SK-N-SH (cell line): ENCODE data around the gene NADK. TPM values are rescaled to one million over a fixed set of nuclear protein-coding genes. Genes with fewer than 3 reads are reported as not detected.

Experiments
- CTCF ChIA-PET: fragments of 300-600, 350-600 bp; formaldehyde crosslinking; extraction: SDS; loops from one replicate; lab custom pipeline; 2021; lab: Yijun Ruan, JAX
- POLR2A ChIA-PET: fragments of 350-600 bp; sonication (Branson Sonifier 250); formaldehyde crosslinking; extraction: SDS; loops from one replicate; lab custom pipeline; 2020; ENCODE audit warnings: antibody characterized with exemption, inconsistent platforms; lab: Yijun Ruan, JAX
- DNase-seq: peaks from one replicate; pipeline ENCODE4 v3.0.0; 2012
- H2AFZ ChIP-seq: fragments of 200-600 bp; sonication (generic); 2 replicates; pipeline ENCODE4 v1.8.1; 2016; ENCODE audit warnings: antibody characterized with exemption, mild to moderate bottlenecking, low read depth
- H3F3A ChIP-seq: fragments of 200-600 bp; sonication (generic); replicated peaks from 2 replicates; pipeline ENCODE3; 2016; ENCODE audit warnings: antibody characterized with exemption, mild to moderate bottlenecking; ENCODE audit not compliant: insufficient read depth
- H3K27ac ChIP-seq, 2 experiments: fragments of 200-500 bp in 1 of 2; fragments of 200-600 bp in 1 of 2; sonication (Bioruptor generic) in 1 of 2; sonication (generic), shearing (Covaris generic) in 1 of 2; 2 replicates each; pipeline versions ENCODE4 v1.5.1 to v1.6.1; 2014 to 2016; ENCODE audit warnings: low read depth in 2 of 2, inconsistent platforms in 1 of 2, low read length in 1 of 2, mild to moderate bottlenecking in 1 of 2, mixed read lengths in 1 of 2
- H3K27me3 ChIP-seq: fragments of 200-600 bp; sonication (generic), shearing (Covaris generic); 2 replicates; pipeline ENCODE4 v1.6.1; 2016; ENCODE audit warnings: mixed run types; ENCODE audit not compliant: insufficient read depth
- H3K36me3 ChIP-seq, 2 experiments: fragments of 200-500 bp in 1 of 2; fragments of 200-600 bp in 1 of 2; sonication (Bioruptor generic) in 1 of 2; sonication (generic) in 1 of 2; replicated peaks in 1 of 2; 2 replicates each; pipeline versions ENCODE3 to v1.5.1; 2014 to 2016; ENCODE audit warnings: low read length in 1 of 2, mild to moderate bottlenecking in 1 of 2; ENCODE audit not compliant: insufficient read depth in 2 of 2, control insufficient read depth in 1 of 2
- H3K4me1 ChIP-seq, 2 experiments: fragments of 200-500 bp in 1 of 2; fragments of 200-600 bp in 1 of 2; sonication (Bioruptor generic) in 1 of 2; sonication (generic), shearing (Covaris generic) in 1 of 2; 2 replicates each; pipeline versions ENCODE4 v1.5.1 to v1.6.1; 2014 to 2016; ENCODE audit warnings: low read depth in 1 of 2, low read length in 1 of 2, mixed run types in 1 of 2; ENCODE audit not compliant: insufficient read depth in 2 of 2, control insufficient read depth in 1 of 2
- H3K4me2 ChIP-seq: fragments of 200-600 bp; sonication (generic), shearing (Covaris generic); 2 replicates; pipeline ENCODE4 v1.6.1; 2017; ENCODE audit warnings: mixed run types
- H3K4me3 ChIP-seq, 2 experiments: fragments of 200-500 bp in 1 of 2; fragments of 200-600 bp in 1 of 2; sonication (Bioruptor generic) in 1 of 2; sonication (generic), shearing (Covaris generic) in 1 of 2; 2 replicates each; pipeline versions ENCODE4 v1.5.1 to v1.8.1; 2014 to 2016; ENCODE audit warnings: low read depth in 2 of 2, inconsistent platforms in 1 of 2, low read length in 1 of 2, mild to moderate bottlenecking in 1 of 2, mixed read lengths in 1 of 2, moderate library complexity in 1 of 2
- H3K79me2 ChIP-seq: fragments of 200-600 bp; sonication (generic); 2 replicates; pipeline ENCODE4 v1.8.1; 2017; ENCODE audit warnings: mild to moderate bottlenecking; ENCODE audit not compliant: insufficient read depth
- H3K9ac ChIP-seq: fragments of 200-600 bp; sonication (generic); 2 replicates; pipeline ENCODE4 v1.6.1; 2017; ENCODE audit warnings: mixed run types
- H3K9me2 ChIP-seq: fragments of 200-600 bp; sonication (generic); 2 replicates; pipeline ENCODE4 v1.6.1; 2017; ENCODE audit warnings: mixed run types
- H3K9me3 ChIP-seq: fragments of 200-600 bp; sonication (generic); 2 replicates; pipeline ENCODE4 v1.6.1; 2017; ENCODE audit warnings: mixed run types, mild to moderate bottlenecking, moderate library complexity
- H4K20me1 ChIP-seq: fragments of 200-600 bp; sonication (generic); 2 replicates; pipeline ENCODE4 v1.6.1; 2017; ENCODE audit warnings: mild to moderate bottlenecking, mixed run types; ENCODE audit not compliant: insufficient read depth
- EZH2phosphoT487 ChIP-seq: fragments of 200-600 bp; sonication (generic); IDR thresholded peaks from 2 replicates; pipeline ENCODE4 v1.6.1; 2017; ENCODE audit warnings: low read depth, mixed run types, mild to moderate bottlenecking, antibody characterized with exemption, moderate library complexity, borderline replicate concordance
- FOSL2 ChIP-seq: IDR thresholded peaks from 2 replicates; pipeline ENCODE4 v1.4.0; 2012; ENCODE audit warnings: low read depth, mild to moderate bottlenecking, moderate library complexity, borderline replicate concordance
- FOXM1 ChIP-seq: IDR thresholded peaks from 2 replicates; pipeline ENCODE4 v1.4.0; 2012; ENCODE audit warnings: low read depth, mild to moderate bottlenecking
- GABPA ChIP-seq: IDR thresholded peaks from 2 replicates; pipeline ENCODE4 v1.4.0; 2012; ENCODE audit warnings: low read depth, mild to moderate bottlenecking
- MXI1 ChIP-seq: IDR thresholded peaks from 2 replicates; pipeline ENCODE4 v1.6.1; 2012; ENCODE audit warnings: mild to moderate bottlenecking, low read depth, low read length, improper control_type of control experiment
- NRF1 ChIP-seq: IDR thresholded peaks from 2 replicates; pipeline ENCODE4 v1.6.1; 2012; ENCODE audit warnings: low read depth, mild to moderate bottlenecking, low read length
- RFX5 ChIP-seq: IDR thresholded peaks from 2 replicates; pipeline ENCODE4 v1.6.1; 2012; ENCODE audit warnings: mild to moderate bottlenecking, improper control_type of control experiment, low read length
- SIN3A ChIP-seq: IDR thresholded peaks from 2 replicates; pipeline ENCODE4 v1.6.1; 2012; ENCODE audit warnings: low read depth, mild to moderate bottlenecking, low read length, moderate library complexity, borderline replicate concordance
- SMC3 ChIP-seq: IDR thresholded peaks from 2 replicates; pipeline ENCODE4 v1.6.1; 2012; ENCODE audit warnings: low read depth, low read length, improper control_type of control experiment
- TAF1 ChIP-seq: IDR thresholded peaks from 2 replicates; pipeline ENCODE4 v1.6.1; 2012; ENCODE audit warnings: low read depth, mild to moderate bottlenecking, low read length, moderate library complexity, borderline replicate concordance
- TCF12 ChIP-seq: IDR thresholded peaks from 2 replicates; pipeline ENCODE4 v1.4.0; 2012
- TEAD4 ChIP-seq: IDR thresholded peaks from 2 replicates; pipeline ENCODE4 v1.4.0; 2012; ENCODE audit warnings: mild to moderate bottlenecking, borderline replicate concordance; ENCODE audit not compliant: insufficient read depth
- WGBS: methylation state at CpG from one replicate; pipeline ENCODE4 v1.1.6; 2017; ENCODE audit warnings: low lambda C conversion rate; 5-methylcytosine and 5-hydroxymethylcytosine counted together
- polyA plus RNA-seq, 3 experiments: library from polyadenylated mRNA; depleted of rRNA; stranded (reverse); fragments of >200 nt; gene quantifications; 2 replicates each; pipeline ENCODE4 v1.2.3, GENCODE V29; 2012
- TF ChIP-seq, protein P1 (sequence below): IDR thresholded peaks from 2 replicates; pipeline ENCODE4 v1.4.0; 2012; ENCODE audit warnings: low read depth
- TF ChIP-seq, protein P2 (sequence below): fragments of 150-350 bp; IDR thresholded peaks from 2 replicates; pipeline ENCODE4 v1.6.1; 2016; ENCODE audit warnings: mild to moderate bottlenecking, low read depth, low read length
- TF ChIP-seq, protein P3 (sequence below): fragments of 150-350 bp; IDR thresholded peaks from 2 replicates; pipeline ENCODE4 v1.6.1; 2017; ENCODE audit warnings: antibody characterized with exemption, low read length, low read depth, borderline replicate concordance

The NADK gene, protein sequence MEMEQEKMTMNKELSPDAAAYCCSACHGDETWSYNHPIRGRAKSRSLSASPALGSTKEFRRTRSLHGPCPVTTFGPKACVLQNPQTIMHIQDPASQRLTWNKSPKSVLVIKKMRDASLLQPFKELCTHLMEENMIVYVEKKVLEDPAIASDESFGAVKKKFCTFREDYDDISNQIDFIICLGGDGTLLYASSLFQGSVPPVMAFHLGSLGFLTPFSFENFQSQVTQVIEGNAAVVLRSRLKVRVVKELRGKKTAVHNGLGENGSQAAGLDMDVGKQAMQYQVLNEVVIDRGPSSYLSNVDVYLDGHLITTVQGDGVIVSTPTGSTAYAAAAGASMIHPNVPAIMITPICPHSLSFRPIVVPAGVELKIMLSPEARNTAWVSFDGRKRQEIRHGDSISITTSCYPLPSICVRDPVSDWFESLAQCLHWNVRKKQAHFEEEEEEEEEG
- 66.2 and 70.4 TPM in 2 replicates for polyA plus RNA-seq (2012; rRNA removed)
- polyA plus RNA-seq (2012; cell fraction: cytosol; rRNA removed) = 31.7 and 41.3 TPM in 2 replicates
- 171 and 178 TPM in 2 replicates for polyA plus RNA-seq (2012; cell fraction: nucleus; rRNA removed)

DNA sequence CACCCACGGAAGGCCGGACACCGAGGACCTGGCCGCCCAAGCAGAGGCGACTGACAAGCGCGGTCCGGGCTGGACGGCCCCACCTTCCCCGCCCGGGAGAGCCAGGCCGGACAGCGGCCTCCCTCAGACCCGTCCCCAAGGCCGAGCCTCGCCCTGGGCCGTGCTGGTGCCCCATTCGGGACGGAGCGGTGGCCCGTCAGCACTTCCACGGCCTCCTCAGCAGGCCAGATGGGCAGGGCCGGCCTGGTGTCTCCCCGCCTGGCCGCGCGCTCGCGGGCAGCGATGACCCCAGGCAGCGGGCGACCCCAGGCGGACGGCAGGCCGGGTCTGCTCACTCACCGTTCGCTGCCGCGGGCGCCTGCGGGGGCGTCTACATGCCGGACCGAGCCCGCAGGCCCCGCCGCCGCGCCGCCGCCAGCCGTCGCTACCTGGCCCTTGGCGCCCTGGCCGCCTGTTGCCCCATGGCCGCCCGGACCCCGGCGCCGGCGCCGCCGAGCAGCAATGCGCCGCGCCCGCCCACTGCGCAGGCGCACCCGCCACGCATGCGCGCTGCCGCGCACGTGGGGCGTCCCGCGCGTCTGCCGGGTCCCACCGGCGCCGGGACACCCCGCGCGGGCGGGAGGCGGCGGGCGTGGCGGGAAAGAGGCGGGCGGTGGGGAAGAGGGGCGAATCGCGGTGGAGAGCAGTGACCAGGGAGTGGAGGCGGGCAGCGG is at the start of gene NADK:
TSS of gene NADK (minus strand) at position 521 of the 713 bp plus-strand sequence. CDS start 13,064 bp downstream, outside the sequence.
- WGBS = 0% methylated on average over 2 of the region's 99 CpGs
- Histone ChIP-seq H3K9me3 (no peaks in the 10 kb centered on the region), H3K9me2 (no peaks in the 10 kb centered on the region), H3F3A (peaks cover 28% of the 10 kb centered on the region), H4K20me1 (peaks cover 23% of the 10 kb centered on the region), H3K36me3 (peaks cover 0 to 2% of the 10 kb centered on the region in 2 experiments), H3K27me3 (no peaks in the 10 kb centered on the region), H3K27ac (peak within 1 kb of the TSS; percentile 59 to 67; a peak in 3 of 4 replicates), H3K4me2 (peak within 1 kb of the TSS; percentile 91), H3K79me2 (peaks cover 49% of the 10 kb centered on the region), H2AFZ (peak within 1 kb of the TSS; percentile 70), H3K4me3 (peak within 1 kb of the TSS; percentile 71 to 80), H3K4me1 (peaks cover 4 to 38% of the 10 kb centered on the region in 2 experiments; a peak in 2 of 4 replicates), H3K9ac (peak within 1 kb of the TSS; percentile 74)
- CTCF ChIA-PET = interaction anchor here (5.6 kb wide), 1 partner anchor 129 kb away, joined by 54 read pairs; no protein-coding TSS in a partner anchor
- peak; percentile 98 for DNase-seq
- POLR2A ChIA-PET = no interaction called here
- TF ChIP-seq SIN3A (0 out of 2 replicates have a peak, but pooled peaks have one; percentile 55), GABPA (no peak), MXI1 (peak; percentile 70; the same call in 1 of the 2 replicates), NRF1 (peak; percentile 91)
- TF ChIP-seq, protein P1, sequence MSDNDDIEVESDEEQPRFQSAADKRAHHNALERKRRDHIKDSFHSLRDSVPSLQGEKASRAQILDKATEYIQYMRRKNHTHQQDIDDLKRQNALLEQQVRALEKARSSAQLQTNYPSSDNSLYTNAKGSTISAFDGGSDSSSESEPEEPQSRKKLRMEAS = peak; percentile 66
- TF ChIP-seq, protein P2, sequence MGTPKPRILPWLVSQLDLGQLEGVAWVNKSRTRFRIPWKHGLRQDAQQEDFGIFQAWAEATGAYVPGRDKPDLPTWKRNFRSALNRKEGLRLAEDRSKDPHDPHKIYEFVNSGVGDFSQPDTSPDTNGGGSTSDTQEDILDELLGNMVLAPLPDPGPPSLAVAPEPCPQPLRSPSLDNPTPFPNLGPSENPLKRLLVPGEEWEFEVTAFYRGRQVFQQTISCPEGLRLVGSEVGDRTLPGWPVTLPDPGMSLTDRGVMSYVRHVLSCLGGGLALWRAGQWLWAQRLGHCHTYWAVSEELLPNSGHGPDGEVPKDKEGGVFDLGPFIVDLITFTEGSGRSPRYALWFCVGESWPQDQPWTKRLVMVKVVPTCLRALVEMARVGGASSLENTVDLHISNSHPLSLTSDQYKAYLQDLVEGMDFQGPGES = no peak

DNA sequence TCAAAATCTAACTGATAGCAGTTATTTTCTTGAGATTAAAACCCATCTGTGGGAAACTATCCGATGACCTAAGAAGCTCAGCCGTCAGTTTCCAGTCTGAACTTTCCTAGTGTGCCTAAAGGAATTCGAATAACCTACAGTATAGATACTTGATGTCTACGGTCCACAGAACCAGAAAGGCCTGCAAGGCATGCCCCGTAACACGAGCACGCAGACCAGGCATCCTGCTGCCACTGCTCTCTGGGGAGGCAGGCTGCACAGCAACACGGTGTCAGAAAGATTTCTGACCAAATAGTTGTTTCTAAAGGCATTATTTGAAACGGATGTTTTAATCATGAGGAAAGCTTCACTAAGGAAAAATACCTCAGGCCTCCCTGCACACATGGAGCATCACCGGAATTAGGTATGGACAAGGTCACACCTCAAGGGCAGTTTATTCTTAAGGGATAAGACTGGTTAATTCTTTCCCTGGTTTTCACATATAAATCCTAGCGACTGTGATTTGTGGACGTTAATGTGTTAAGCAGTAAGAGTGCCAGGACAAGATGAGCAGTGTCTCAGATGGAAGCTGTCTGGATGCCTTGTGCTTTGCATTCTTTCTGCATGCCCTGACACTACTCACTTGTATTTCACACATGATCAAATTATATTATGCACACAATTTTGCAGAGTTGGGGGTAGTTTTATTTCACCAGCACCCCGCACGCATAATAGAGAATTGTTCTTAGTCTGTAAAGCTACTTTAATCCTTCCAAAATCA is 49.0 kb upstream of the NADK start:
- no peak overlapping the region for H3K9ac ChIP-seq
- CTCF ChIA-PET = interaction anchor here (0.8 to 2.6 kb wide), 4 partner anchors 14 to 82 kb away, joined by 3 to 12 read pairs (median 6); no protein-coding TSS in a partner anchor
- H3K4me3 ChIP-seq = no peak overlapping the region
- DNase-seq = no peak
- H3K27ac ChIP-seq = peak overlapping the region in 1 of 2 experiments; percentile 4; a peak in 1 of 4 replicates
- 77% methylated on average over 14 of the region's 14 CpGs for WGBS
- H4K20me1 ChIP-seq = peaks cover 93% of the 10 kb centered on the region
- peaks cover 16% of the 10 kb centered on the region for H3F3A ChIP-seq
- H2AFZ ChIP-seq = no peak overlapping the region
- no peak overlapping the region for H3K4me2 ChIP-seq
- H3K27me3 ChIP-seq = no peaks in the 10 kb centered on the region
- peaks cover 100% of the 10 kb centered on the region for H3K79me2 ChIP-seq
- H3K9me2 ChIP-seq = no peaks in the 10 kb centered on the region
- H3K4me1 ChIP-seq = peaks cover 6 to 15% of the 10 kb centered on the region in 2 experiments; a peak in 2 of 4 replicates
- POLR2A ChIA-PET = interaction anchor here (0.6 kb wide), 1 partner anchor 41 kb away, joined by 4 read pairs; no protein-coding TSS in a partner anchor
- peaks cover 18 to 33% of the 10 kb centered on the region in 2 experiments for H3K36me3 ChIP-seq
- H3K9me3 ChIP-seq = no peaks in the 10 kb centered on the region
- TF ChIP-seq TCF12 (no peak), RFX5 (no peak), TAF1 (no peak), NRF1 (no peak), FOXM1 (no peak), EZH2phosphoT487 (no peak), GABPA (no peak), SMC3 (no peak), TEAD4 (no peak), FOSL2 (no peak), SIN3A (no peak)
- TF ChIP-seq, protein P3, sequence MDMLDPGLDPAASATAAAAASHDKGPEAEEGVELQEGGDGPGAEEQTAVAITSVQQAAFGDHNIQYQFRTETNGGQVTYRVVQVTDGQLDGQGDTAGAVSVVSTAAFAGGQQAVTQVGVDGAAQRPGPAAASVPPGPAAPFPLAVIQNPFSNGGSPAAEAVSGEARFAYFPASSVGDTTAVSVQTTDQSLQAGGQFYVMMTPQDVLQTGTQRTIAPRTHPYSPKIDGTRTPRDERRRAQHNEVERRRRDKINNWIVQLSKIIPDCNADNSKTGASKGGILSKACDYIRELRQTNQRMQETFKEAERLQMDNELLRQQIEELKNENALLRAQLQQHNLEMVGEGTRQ = no peak
- TF ChIP-seq, protein P2 = no peak
